D721Med (cell line): ENCODE results near the gene FMR1.
A peak's percentile ranks its signal among the peaks of the same experiment; 100 is the strongest.

Experiments used
- DNase-seq: peaks from one replicate; pipeline ENCODE4 v3.0.0; 2011; ENCODE audit warnings: low spot score; ENCODE audit not compliant: insufficient read length
- FAIRE-seq: peaks from 2 replicates; lab custom pipeline; 2011; peaks lifted over from hg19 to GRCh38; lab: Jason Lieb, UNC
- TF ChIP-seq, protein P1 (sequence below): IDR thresholded peaks from 2 replicates; pipeline ENCODE4 v1.5.1; 2012; ENCODE audit warnings: mild to moderate bottlenecking, control low read depth; ENCODE audit not compliant: insufficient read depth; ENCODE audit errors: missing control alignments

The FMR1 gene

GRCh38 chrX:147935156-147935758 lies 23.5 kb downstream of the FMR1 start:
- FAIRE-seq (no peak), DNase-seq (no peak)
- TF ChIP-seq, protein P1, sequence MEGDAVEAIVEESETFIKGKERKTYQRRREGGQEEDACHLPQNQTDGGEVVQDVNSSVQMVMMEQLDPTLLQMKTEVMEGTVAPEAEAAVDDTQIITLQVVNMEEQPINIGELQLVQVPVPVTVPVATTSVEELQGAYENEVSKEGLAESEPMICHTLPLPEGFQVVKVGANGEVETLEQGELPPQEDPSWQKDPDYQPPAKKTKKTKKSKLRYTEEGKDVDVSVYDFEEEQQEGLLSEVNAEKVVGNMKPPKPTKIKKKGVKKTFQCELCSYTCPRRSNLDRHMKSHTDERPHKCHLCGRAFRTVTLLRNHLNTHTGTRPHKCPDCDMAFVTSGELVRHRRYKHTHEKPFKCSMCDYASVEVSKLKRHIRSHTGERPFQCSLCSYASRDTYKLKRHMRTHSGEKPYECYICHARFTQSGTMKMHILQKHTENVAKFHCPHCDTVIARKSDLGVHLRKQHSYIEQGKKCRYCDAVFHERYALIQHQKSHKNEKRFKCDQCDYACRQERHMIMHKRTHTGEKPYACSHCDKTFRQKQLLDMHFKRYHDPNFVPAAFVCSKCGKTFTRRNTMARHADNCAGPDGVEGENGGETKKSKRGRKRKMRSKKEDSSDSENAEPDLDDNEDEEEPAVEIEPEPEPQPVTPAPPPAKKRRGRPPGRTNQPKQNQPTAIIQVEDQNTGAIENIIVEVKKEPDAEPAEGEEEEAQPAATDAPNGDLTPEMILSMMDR = no peak

DNA sequence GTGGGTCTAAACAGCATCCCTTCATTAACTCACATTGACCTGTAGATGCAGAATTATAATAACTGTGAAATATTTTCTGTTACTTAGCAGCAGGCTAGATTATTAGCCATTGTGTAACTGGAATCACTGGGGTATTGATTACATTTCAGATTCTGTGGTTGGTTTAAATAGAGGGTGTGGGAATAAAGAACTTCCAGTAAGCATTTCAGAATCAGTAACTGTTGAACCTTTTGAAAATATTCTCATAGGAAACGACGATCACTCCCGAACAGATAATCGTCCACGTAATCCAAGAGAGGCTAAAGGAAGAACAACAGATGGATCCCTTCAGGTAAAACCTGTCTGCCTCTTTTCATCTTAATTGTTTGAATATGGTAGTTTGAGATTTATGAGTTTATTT lies 33.6 kb downstream of the FMR1 start:
- no peak for DNase-seq
- TF ChIP-seq, protein P1 = no peak
- peak; percentile 6 for FAIRE-seq

DNA sequence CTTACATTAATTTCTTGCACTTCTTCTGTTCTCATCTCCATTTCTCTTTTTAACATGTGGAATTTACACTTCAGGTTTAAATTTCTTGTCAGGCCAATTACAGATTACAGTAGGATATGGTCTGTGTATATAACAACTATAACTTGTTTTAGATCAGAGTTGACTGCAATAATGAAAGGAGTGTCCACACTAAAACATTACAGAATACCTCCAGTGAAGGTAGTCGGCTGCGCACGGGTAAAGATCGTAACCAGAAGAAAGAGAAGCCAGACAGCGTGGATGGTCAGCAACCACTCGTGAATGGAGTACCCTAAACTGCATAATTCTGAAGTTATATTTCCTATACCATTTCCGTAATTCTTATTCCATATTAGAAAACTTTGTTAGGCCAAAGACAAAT lies 36.8 kb downstream of the FMR1 start:
- FAIRE-seq = no peak
- TF ChIP-seq, protein P1 = no peak
- DNase-seq = no peak

GRCh38 chrX:147950352-147950751 lies 38.6 kb downstream of the FMR1 start:
- TF ChIP-seq, protein P1 = no peak
- no peak for FAIRE-seq

GRCh38 chrX:147953976-147954375 lies 42.3 kb downstream of the FMR1 start:
- TF ChIP-seq, protein P1 = no peak
- DNase-seq (no peak), FAIRE-seq (no peak)

More at GRCh38 chrX:147950352-147950751, 38.6 kb downstream of the FMR1 start:
- no peak for DNase-seq

DNA sequence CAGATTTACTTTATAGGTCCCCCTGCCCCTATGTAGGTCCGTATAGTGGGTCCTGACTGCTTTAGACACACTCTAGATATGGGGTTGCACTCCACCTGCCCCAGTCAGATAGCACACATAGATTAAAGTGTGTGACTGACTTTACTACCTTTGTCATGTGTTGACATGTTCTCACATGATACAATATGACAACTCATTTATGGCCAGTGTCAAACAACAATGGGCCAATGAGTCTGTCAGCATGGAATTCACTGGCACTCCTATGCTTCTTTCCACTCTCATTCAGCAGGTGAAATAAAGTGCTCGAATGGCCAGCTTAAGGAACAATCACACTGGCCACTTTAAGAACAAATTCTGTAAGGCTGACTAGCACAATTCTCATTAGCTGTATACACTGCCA lies 45.6 kb downstream of the FMR1 start:
- no peak for FAIRE-seq
- TF ChIP-seq, protein P1 = no peak

DNA sequence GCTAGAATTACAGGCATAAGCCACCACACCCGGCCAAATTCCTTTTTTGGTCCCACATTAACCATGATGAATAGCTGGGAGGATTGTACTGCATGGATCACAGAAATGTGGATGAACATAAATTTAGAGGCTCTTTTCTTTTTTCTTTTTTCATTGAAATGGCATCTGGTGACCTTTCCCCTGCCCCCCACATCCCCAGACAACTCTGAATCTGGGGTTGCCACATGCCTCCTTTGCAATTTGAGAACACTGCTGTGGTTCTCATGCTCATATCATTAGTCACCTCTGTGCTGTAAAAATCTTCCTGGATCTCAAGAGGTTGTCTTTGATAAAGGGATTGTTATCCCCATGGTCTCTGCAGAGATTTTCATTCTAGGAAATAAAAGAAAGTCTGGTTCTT lies 46.6 kb downstream of the FMR1 start:
- TF ChIP-seq, protein P1 = no peak
- DNase-seq (no peak), FAIRE-seq (no peak)

More for the DNA sequence above, 45.6 kb downstream of the FMR1 start:
- DNase-seq = no peak
